Keratinocyte (primary cell): Measurements from ENCODE around the gene OLIG1. TPM values are rescaled to one million over a fixed set of nuclear protein-coding genes. Genes with fewer than 3 reads are reported as not detected.

Experiments
- DNase-seq: peaks from one replicate; pipeline ENCODE4 v3.0.0-alpha.2; 2011; ENCODE audit warnings: low read depth, missing footprints, low spot score
- FAIRE-seq: peaks from 2 replicates; lab custom pipeline; 2011; peaks lifted over from hg19 to GRCh38; lab: Jason Lieb, UNC
- H2AFZ ChIP-seq: 2 replicates; pipeline ENCODE4 v1.6.0; 2012; ENCODE audit warnings: low read length, control low read depth, inconsistent platforms; ENCODE audit not compliant: control insufficient read depth
- H3K27ac ChIP-seq: 2 replicates; pipeline ENCODE4 v1.5.1; 2011; ENCODE audit warnings: low read length; ENCODE audit not compliant: control insufficient read depth, insufficient read depth
- H3K27me3 ChIP-seq: 3 replicates; pipeline ENCODE4 v1.6.0; 2011; ENCODE audit warnings: low read length; ENCODE audit not compliant: control insufficient read depth, insufficient read depth; ENCODE audit errors: extremely low read depth
- H3K36me3 ChIP-seq, 2 experiments: 2 replicates in 1 of 2; 3 replicates in 1 of 2; pipeline ENCODE4 v1.5.1; 2011; ENCODE audit warnings: low read length in 2 of 2, mild to moderate bottlenecking in 1 of 2; ENCODE audit not compliant: control insufficient read depth in 2 of 2, insufficient read depth in 2 of 2; ENCODE audit errors: extremely low read depth in 1 of 2
- H3K4me1 ChIP-seq: 3 replicates; pipeline ENCODE4 v1.5.1; 2011; ENCODE audit warnings: low read length; ENCODE audit not compliant: control insufficient read depth, insufficient read depth; ENCODE audit errors: extremely low read depth
- H3K4me2 ChIP-seq: 3 replicates; pipeline ENCODE4 v1.6.0; 2011; ENCODE audit warnings: low read depth, low read length; ENCODE audit not compliant: control insufficient read depth, insufficient read depth; ENCODE audit errors: extremely low read depth
- H3K4me3 ChIP-seq, 3 experiments: fragments of 200-600 bp in 1 of 3; sonication (generic) in 1 of 3; 2 replicates in 2 of 3; 3 replicates in 1 of 3; pipeline ENCODE4 v1.5.1; 2011 to 2016; ENCODE audit warnings: low read length in 3 of 3, mild to moderate bottlenecking in 3 of 3, control low read depth in 2 of 3, inconsistent platforms in 1 of 3, low read depth in 1 of 3, mixed read lengths in 1 of 3, mixed run types in 1 of 3, moderate library complexity in 1 of 3; ENCODE audit not compliant: control insufficient read depth in 2 of 3, insufficient read depth in 2 of 3; ENCODE audit errors: extremely low read depth in 1 of 3
- H3K79me2 ChIP-seq: 2 replicates; pipeline ENCODE4 v1.6.0; 2012; ENCODE audit warnings: low read length; ENCODE audit not compliant: control insufficient read depth, insufficient read depth
- H3K9ac ChIP-seq: 3 replicates; pipeline ENCODE4 v1.6.0; 2011; ENCODE audit warnings: low read length; ENCODE audit not compliant: control insufficient read depth, insufficient read depth; ENCODE audit errors: extremely low read depth
- H3K9me1 ChIP-seq: 3 replicates; pipeline ENCODE4 v1.6.0; 2011; ENCODE audit warnings: low read length; ENCODE audit not compliant: control insufficient read depth, insufficient read depth; ENCODE audit errors: extremely low read depth
- H3K9me3 ChIP-seq: 2 replicates; pipeline ENCODE4 v1.5.1; 2012; ENCODE audit warnings: low read depth, low read length; ENCODE audit not compliant: control insufficient read depth
- H4K20me1 ChIP-seq: 3 replicates; pipeline ENCODE4 v1.6.0; 2011; ENCODE audit warnings: low read length; ENCODE audit not compliant: control insufficient read depth, insufficient read depth; ENCODE audit errors: extremely low read depth
- EZH2 ChIP-seq: IDR thresholded peaks from one replicate; pipeline ENCODE4 v1.6.1; 2012; ENCODE audit warnings: inconsistent platforms, mild to moderate bottlenecking, low read length, moderate library complexity
- dilution Hi-C: fragments of 300-500 bp; cut with MboI; formaldehyde crosslinking; loops from one replicate; pipeline ENCODE4 v1.7.0; 2020; ENCODE audit warnings: low sequenced_read_pairs; ENCODE audit not compliant: extremely low pct_ligation_motif_present
- polyA plus RNA-seq, 5 experiments: library from polyadenylated mRNA; depleted of rRNA in 3 of 5; stranded (reverse) in 3 of 5; stranded (forward) in 1 of 5; unstranded in 1 of 5; fragments of >200 nt; gene quantifications; 1 replicate in 1 of 5; 2 replicates in 3 of 5; 3 replicates in 1 of 5; pipeline versions ENCODE4 v1.2.1 to v1.2.3, GENCODE V29; 2011 to 2012; ENCODE audit warnings: missing spikeins in 2 of 5, low read depth in 1 of 5, low replicate concordance in 1 of 5
- TF ChIP-seq, protein P1 (sequence below), 3 experiments: IDR thresholded peaks in 1 of 3; conservative IDR thresholded peaks in 1 of 3; optimal IDR thresholded peaks in 1 of 3; 2 replicates in 2 of 3; 3 replicates in 1 of 3; pipeline versions ENCODE3 to v1.5.1; 2011; ENCODE audit warnings: low read length in 3 of 3, mild to moderate bottlenecking in 3 of 3, moderate library complexity in 2 of 3, control low read depth in 1 of 3, inconsistent platforms in 1 of 3; ENCODE audit not compliant: insufficient read depth in 2 of 3; ENCODE audit errors: extremely low read depth in 1 of 3

OLIG1 gene
- polyA plus RNA-seq, 1 donor (not counting 4 experiments of a cell fraction or from before 2014, with no cell fraction given) = not detected

DNA sequence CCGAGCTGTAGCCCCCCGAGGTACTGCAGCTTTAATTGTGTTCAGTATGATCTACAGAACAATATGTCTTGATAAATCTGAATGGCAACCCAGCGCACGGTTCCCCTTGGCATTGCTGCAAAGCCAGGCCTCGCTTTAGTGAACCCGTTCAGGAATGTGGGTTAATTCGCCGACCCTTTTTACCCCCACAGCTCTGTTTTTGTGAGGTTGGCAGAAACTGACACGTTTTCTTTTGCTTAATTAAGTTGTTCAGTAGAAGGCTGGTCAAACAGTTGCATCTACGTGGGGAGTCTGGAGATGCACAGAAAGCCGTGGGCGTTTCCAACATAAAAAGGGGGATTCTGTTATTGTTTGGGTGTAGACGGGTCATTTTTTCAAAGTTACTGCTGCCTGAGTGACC is 43.2 kb downstream of the OLIG1 start:
- H3K4me2 ChIP-seq = no peak overlapping the region
- H3K9ac ChIP-seq = no peak overlapping the region
- H3K9me1 ChIP-seq = no peaks in the 10 kb centered on the region
- peaks cover 52% of the 10 kb centered on the region for H3K27me3 ChIP-seq
- TF ChIP-seq, protein P1, sequence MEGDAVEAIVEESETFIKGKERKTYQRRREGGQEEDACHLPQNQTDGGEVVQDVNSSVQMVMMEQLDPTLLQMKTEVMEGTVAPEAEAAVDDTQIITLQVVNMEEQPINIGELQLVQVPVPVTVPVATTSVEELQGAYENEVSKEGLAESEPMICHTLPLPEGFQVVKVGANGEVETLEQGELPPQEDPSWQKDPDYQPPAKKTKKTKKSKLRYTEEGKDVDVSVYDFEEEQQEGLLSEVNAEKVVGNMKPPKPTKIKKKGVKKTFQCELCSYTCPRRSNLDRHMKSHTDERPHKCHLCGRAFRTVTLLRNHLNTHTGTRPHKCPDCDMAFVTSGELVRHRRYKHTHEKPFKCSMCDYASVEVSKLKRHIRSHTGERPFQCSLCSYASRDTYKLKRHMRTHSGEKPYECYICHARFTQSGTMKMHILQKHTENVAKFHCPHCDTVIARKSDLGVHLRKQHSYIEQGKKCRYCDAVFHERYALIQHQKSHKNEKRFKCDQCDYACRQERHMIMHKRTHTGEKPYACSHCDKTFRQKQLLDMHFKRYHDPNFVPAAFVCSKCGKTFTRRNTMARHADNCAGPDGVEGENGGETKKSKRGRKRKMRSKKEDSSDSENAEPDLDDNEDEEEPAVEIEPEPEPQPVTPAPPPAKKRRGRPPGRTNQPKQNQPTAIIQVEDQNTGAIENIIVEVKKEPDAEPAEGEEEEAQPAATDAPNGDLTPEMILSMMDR (optimal IDR thresholded peaks at IDR 0.05 in 1 of 3, IDR thresholded peaks at IDR 0.05 in 1 of 3, conservative IDR thresholded peaks at IDR 0.05 in 1 of 3; ENCODE audit: extremely low read depth in 1 of 3, insufficient read depth in 2 of 3, low read length in 3 of 3) = no peak
- no peak for TF ChIP-seq EZH2
- no peaks in the 10 kb centered on the region for H3K36me3 ChIP-seq
- no peak overlapping the region for H3K27ac ChIP-seq
- no peak overlapping the region for H3K4me3 ChIP-seq
- H3K9me3 ChIP-seq = no peaks in the 10 kb centered on the region
- FAIRE-seq = no peak
- no peak for DNase-seq
- dilution Hi-C loops = no loop called here
- no peak overlapping the region for H2AFZ ChIP-seq
- H4K20me1 ChIP-seq = no peaks in the 10 kb centered on the region
- H3K79me2 ChIP-seq = no peaks in the 10 kb centered on the region
- no peaks in the 10 kb centered on the region for H3K4me1 ChIP-seq

DNA sequence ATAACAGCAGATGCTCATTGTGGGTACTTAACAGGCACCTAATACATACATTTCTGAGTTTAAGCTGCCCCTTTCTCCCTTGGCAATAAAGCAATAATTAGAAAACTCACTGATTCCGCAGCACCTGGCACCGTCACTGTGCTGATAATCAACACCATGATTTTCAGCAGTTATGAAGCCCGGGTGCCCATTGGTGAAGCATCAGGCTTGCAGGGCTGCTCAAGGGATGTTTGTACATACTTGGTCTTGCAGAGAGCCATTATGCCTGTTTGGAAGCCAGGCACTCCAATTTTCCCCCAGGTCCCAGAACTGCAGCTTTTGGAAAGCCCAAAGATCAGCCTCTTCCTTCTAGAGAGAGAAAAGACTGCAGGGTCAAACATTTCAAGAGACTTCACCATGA is 44.3 kb downstream of the OLIG1 start:
- TF ChIP-seq, protein P1 (optimal IDR thresholded peaks at IDR 0.05 in 1 of 3, IDR thresholded peaks at IDR 0.05 in 1 of 3, conservative IDR thresholded peaks at IDR 0.05 in 1 of 3; ENCODE audit: extremely low read depth in 1 of 3, insufficient read depth in 2 of 3, low read length in 3 of 3) = no peak
- TF ChIP-seq EZH2 = no peak
- no peaks in the 10 kb centered on the region for H3K9me3 ChIP-seq
- no peaks in the 10 kb centered on the region for H4K20me1 ChIP-seq
- dilution Hi-C loops = no loop called here
- peaks cover 41% of the 10 kb centered on the region for H3K27me3 ChIP-seq
- no peaks in the 10 kb centered on the region for H3K9me1 ChIP-seq
- no peak overlapping the region for H3K9ac ChIP-seq
- no peak overlapping the region for H3K4me3 ChIP-seq
- no peak overlapping the region for H2AFZ ChIP-seq
- H3K79me2 ChIP-seq = no peaks in the 10 kb centered on the region
- no peak overlapping the region for H3K4me2 ChIP-seq
- no peaks in the 10 kb centered on the region for H3K36me3 ChIP-seq
- DNase-seq (no peak), FAIRE-seq (no peak)
- no peak overlapping the region for H3K27ac ChIP-seq
- no peaks in the 10 kb centered on the region for H3K4me1 ChIP-seq
